ENCODE measurements around the gene ZNF236.
"Not testable (repeated sequence)": the region's sequence is repeated elsewhere in the genome, so short reads cannot be mapped to it uniquely, and the experiment has no call there.

Gene ZNF236

DNA sequence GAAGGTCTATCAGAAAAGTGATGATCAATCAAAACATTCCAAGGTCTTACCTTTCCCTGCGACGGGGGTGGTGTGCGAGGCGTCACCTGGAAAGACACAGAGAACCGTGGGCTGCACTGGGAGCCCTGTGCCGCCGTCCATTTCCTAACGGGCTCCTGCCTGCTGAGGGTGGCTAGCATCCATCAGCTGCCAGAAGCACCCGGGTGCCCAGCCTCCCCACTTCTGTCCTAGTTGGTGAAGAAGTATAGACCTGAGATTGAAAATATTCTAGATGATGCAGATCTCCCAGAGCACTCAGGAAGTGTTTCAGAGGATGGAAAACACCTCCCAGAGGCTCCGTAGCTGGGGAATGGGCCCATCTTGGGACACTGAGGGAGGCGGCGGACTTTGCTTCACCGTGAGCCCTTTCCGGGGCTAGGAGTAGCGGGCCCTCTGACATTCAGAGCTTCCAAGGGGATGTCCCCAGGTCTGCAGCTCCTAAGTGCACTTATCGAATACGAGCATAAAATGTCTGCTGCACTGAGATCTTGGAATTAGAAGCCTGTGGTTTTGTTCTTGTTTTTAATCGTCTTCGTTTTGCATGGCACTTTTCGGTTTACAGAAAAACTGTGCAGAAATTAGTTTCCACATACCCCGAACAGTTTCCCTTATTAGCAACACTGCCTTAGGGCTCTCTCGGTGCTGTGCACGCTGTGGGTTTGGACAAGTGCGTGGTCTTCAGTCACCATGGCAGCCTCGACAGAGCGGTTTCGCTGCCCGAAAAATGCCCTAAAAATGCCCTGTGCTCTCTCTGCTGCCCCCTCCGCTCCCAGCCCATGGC, 166.7 kb downstream of the ZNF236 start:
- H3K4me3 ChIP-seq (ENCODE audit: control insufficient read depth, low read depth, low read length) = no peak overlapping the region
- TF ChIP-seq, protein P1, sequence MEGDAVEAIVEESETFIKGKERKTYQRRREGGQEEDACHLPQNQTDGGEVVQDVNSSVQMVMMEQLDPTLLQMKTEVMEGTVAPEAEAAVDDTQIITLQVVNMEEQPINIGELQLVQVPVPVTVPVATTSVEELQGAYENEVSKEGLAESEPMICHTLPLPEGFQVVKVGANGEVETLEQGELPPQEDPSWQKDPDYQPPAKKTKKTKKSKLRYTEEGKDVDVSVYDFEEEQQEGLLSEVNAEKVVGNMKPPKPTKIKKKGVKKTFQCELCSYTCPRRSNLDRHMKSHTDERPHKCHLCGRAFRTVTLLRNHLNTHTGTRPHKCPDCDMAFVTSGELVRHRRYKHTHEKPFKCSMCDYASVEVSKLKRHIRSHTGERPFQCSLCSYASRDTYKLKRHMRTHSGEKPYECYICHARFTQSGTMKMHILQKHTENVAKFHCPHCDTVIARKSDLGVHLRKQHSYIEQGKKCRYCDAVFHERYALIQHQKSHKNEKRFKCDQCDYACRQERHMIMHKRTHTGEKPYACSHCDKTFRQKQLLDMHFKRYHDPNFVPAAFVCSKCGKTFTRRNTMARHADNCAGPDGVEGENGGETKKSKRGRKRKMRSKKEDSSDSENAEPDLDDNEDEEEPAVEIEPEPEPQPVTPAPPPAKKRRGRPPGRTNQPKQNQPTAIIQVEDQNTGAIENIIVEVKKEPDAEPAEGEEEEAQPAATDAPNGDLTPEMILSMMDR (conservative IDR thresholded peaks at IDR 0.05; ENCODE audit: control insufficient read depth, insufficient read depth, low read depth, low read length) = no peak
- DNase-seq (ENCODE audit: low read depth) = no peak

GRCh38 chr18:76989647-76990190, 167.4 kb downstream of the ZNF236 start:
- DNase-seq (ENCODE audit: low read depth) = no peak
- TF ChIP-seq, protein P1 (conservative IDR thresholded peaks at IDR 0.05; ENCODE audit: control insufficient read depth, insufficient read depth, low read depth, low read length) = no peak
- H3K4me3 ChIP-seq (ENCODE audit: control insufficient read depth, low read depth, low read length) = no peak overlapping the region

DNA sequence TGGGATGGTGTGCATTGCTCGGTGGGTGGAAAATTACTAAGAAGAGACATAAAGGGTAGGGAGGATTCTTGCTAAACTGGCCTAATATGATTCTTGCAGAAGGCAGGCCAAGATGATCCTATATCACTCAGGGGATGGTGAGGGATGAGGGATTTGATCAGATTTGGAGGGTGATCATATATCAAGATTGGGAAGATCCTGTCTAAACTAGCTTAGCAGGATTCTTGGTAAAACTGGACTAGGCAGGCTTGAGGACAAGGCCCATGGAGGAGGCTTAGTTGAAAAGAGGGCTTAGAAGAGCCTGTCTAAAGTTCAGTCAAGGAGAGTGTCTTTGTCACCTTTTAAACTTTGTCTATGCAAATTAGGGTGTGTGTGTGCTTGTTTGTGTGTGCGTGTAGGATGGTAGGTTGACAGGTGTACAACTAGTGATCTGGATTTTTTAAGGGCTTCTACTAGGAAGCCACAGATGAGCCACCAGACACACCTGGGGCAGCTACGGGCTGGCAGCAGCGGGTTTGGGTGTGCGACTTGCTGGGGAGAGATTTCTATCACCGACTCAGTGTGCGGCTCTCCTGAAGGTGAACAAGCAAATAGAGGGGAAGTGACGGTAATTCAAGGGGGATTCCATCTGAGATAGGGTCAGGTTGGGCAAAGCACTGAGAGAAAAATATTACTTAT, 168.1 kb downstream of the ZNF236 start:
- not testable (repeated sequence) for DNase-seq (ENCODE audit: low read depth); H3K4me3 ChIP-seq (ENCODE audit: control insufficient read depth, low read depth, low read length)

DNA sequence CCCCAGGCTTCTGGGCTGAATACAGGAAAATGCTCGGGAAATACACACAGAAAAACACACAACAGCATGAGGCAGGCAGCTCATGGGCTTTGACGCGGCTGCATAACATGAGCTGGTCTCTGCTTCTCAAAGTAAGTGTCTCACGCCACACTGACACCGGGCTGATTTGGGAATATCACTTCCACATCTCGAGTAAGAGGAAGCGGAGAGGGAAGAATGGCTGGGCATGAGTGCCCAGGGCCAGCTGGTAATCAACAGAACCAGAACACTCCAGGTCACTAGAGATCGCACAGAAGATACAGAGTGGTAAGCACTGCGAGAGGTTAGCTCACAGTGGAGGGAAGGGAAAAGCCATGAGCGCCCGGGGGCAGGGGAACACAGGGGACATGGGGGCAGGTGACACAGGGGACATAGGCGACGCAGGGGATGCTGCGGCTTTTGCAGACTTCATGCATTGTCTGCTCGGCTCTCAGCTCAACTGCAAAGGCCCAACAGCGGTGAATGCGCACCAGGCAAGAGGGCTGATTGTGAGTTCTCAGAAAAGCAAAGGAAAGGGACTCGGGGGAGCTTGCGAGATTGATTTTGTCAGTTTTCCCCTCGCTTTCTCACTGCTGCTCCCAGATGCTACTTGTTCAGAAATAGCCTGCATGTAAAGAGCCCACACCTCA, 168.8 kb downstream of the ZNF236 start:
- TF ChIP-seq, protein P1 (conservative IDR thresholded peaks at IDR 0.05; ENCODE audit: control insufficient read depth, insufficient read depth, low read depth, low read length) = no peak
- no peak overlapping the region for H3K4me3 ChIP-seq (ENCODE audit: control insufficient read depth, low read depth, low read length)
- DNase-seq (ENCODE audit: low read depth) = no peak

GRCh38 chr18:76992226-76993084, 170.1 kb downstream of the ZNF236 start:
- TF ChIP-seq, protein P1 (conservative IDR thresholded peaks at IDR 0.05; ENCODE audit: control insufficient read depth, insufficient read depth, low read depth, low read length) = no peak
- no peak for DNase-seq (ENCODE audit: low read depth)
- no peak overlapping the region for H3K4me3 ChIP-seq (ENCODE audit: control insufficient read depth, low read depth, low read length)

- TF ChIP-seq, protein P1 (conservative IDR thresholded peaks at IDR 0.05; ENCODE audit: control insufficient read depth, insufficient read depth, low read depth, low read length) = no peak
- no peak for DNase-seq (ENCODE audit: low read depth)
- no peak overlapping the region for H3K4me3 ChIP-seq (ENCODE audit: control insufficient read depth, low read depth, low read length)
Observed at GRCh38 chr18:76993085-76993382, 170.7 kb downstream of the ZNF236 start.
